ENCODE measurements around the gene TBC1D22A.

The TBC1D22A gene

GRCh38 chr22:47135338-47135737, 372.9 kb downstream of the TBC1D22A start:
- Histone ChIP-seq H3K9ac (ENCODE audit: low read length) (no peak overlapping the region), H3K4me1 (ENCODE audit: low read length) (no peaks in the 10 kb centered on the region), H4K20me1 (ENCODE audit: insufficient read depth, low read length) (peaks cover 53% of the 10 kb centered on the region), H3K79me2 (ENCODE audit: low read length) (no peaks in the 10 kb centered on the region), H3K4me2 (ENCODE audit: low read length) (no peak overlapping the region), H2AFZ (ENCODE audit: low read depth, low read length) (no peak overlapping the region), H3K27ac (ENCODE audit: low read length) (no peak overlapping the region), H3K36me3 (replicated peaks; ENCODE audit: low read depth, low read length) (peaks cover 9% of the 10 kb centered on the region), H3K27me3 (ENCODE audit: low read depth, low read length) (no peaks in the 10 kb centered on the region), H3K9me3 (ENCODE audit: insufficient read depth, low read length) (no peaks in the 10 kb centered on the region), H3K4me3 (ENCODE audit: low read length) (no peak overlapping the region)
- TF ChIP-seq EZH2phosphoT487 (IDR thresholded peaks at IDR 0.05; ENCODE audit: low read depth), result no peak
- TF ChIP-seq CTCF (IDR thresholded peaks at IDR 0.05; ENCODE audit: low read depth, low read length), result no peak

- no peaks in the 10 kb centered on the region for H3K9me3 ChIP-seq (ENCODE audit: insufficient read depth, low read length)
- no peaks in the 10 kb centered on the region for H3K27me3 ChIP-seq (ENCODE audit: low read depth, low read length)
- H3K27ac ChIP-seq (ENCODE audit: low read length), result no peak overlapping the region
- H4K20me1 ChIP-seq (ENCODE audit: insufficient read depth, low read length), result peaks cover 52% of the 10 kb centered on the region
- H3K9ac ChIP-seq (ENCODE audit: low read length), result no peak overlapping the region
- H3K4me2 ChIP-seq (ENCODE audit: low read length), result no peak overlapping the region
- no peak overlapping the region for H2AFZ ChIP-seq (ENCODE audit: low read depth, low read length)
- TF ChIP-seq EZH2phosphoT487 (IDR thresholded peaks at IDR 0.05; ENCODE audit: low read depth) (no peak), CTCF (IDR thresholded peaks at IDR 0.05; ENCODE audit: low read depth, low read length) (no peak)
- H3K36me3 ChIP-seq (replicated peaks; ENCODE audit: low read depth, low read length), result peaks cover 9% of the 10 kb centered on the region
- H3K79me2 ChIP-seq (ENCODE audit: low read length), result no peaks in the 10 kb centered on the region
- no peaks in the 10 kb centered on the region for H3K4me1 ChIP-seq (ENCODE audit: low read length)
- H3K4me3 ChIP-seq (ENCODE audit: low read length), result no peak overlapping the region
Observed at GRCh38 chr22:47136050-47136449, 373.6 kb downstream of the TBC1D22A start.

- Histone ChIP-seq H2AFZ (ENCODE audit: low read depth, low read length) (no peak overlapping the region), H3K4me2 (ENCODE audit: low read length) (no peak overlapping the region), H3K4me1 (ENCODE audit: low read length) (no peaks in the 10 kb centered on the region), H4K20me1 (ENCODE audit: insufficient read depth, low read length) (peaks cover 49% of the 10 kb centered on the region), H3K36me3 (replicated peaks; ENCODE audit: low read depth, low read length) (peaks cover 9% of the 10 kb centered on the region), H3K27me3 (ENCODE audit: low read depth, low read length) (no peaks in the 10 kb centered on the region), H3K79me2 (ENCODE audit: low read length) (no peaks in the 10 kb centered on the region), H3K9me3 (ENCODE audit: insufficient read depth, low read length) (no peaks in the 10 kb centered on the region), H3K27ac (ENCODE audit: low read length) (no peak overlapping the region), H3K9ac (ENCODE audit: low read length) (no peak overlapping the region), H3K4me3 (ENCODE audit: low read length) (no peak overlapping the region)
- no peak for TF ChIP-seq CTCF (IDR thresholded peaks at IDR 0.05; ENCODE audit: low read depth, low read length)
- TF ChIP-seq EZH2phosphoT487 (IDR thresholded peaks at IDR 0.05; ENCODE audit: low read depth), result no peak
Observed at GRCh38 chr22:47136671-47137070, 374.2 kb downstream of the TBC1D22A start.

- Histone ChIP-seq H3K79me2 (ENCODE audit: low read length) (no peaks in the 10 kb centered on the region), H3K4me1 (ENCODE audit: low read length) (no peaks in the 10 kb centered on the region), H3K27ac (ENCODE audit: low read length) (no peak overlapping the region), H3K9ac (ENCODE audit: low read length) (no peak overlapping the region), H2AFZ (ENCODE audit: low read depth, low read length) (no peak overlapping the region), H3K4me3 (ENCODE audit: low read length) (no peak overlapping the region), H3K36me3 (replicated peaks; ENCODE audit: low read depth, low read length) (peaks cover 9% of the 10 kb centered on the region), H3K27me3 (ENCODE audit: low read depth, low read length) (no peaks in the 10 kb centered on the region), H4K20me1 (ENCODE audit: insufficient read depth, low read length) (peaks cover 45% of the 10 kb centered on the region), H3K9me3 (ENCODE audit: insufficient read depth, low read length) (no peaks in the 10 kb centered on the region), H3K4me2 (ENCODE audit: low read length) (no peak overlapping the region)
- TF ChIP-seq EZH2phosphoT487 (IDR thresholded peaks at IDR 0.05; ENCODE audit: low read depth) (no peak), CTCF (IDR thresholded peaks at IDR 0.05; ENCODE audit: low read depth, low read length) (no peak)
Observed at GRCh38 chr22:47139013-47139789, 376.8 kb downstream of the TBC1D22A start.

Measured in OCI-LY3 (cell line).